Activated CD8-positive, alpha-beta T cell treated with anti-CD3 and anti-CD28 coated beads for 36 hours (primary cell): ENCODE measurements around the gene PALM2AKAP2. TPM values are rescaled to one million over a fixed set of nuclear protein-coding genes. Genes with fewer than 3 reads are reported as not detected.

Experiments used
- ATAC-seq: fragments of 200-7000 bp; cut with Tn5 transposase; one replicate; pipeline ENCODE4 v1.10.0; 2021; ENCODE audit warnings: mild to moderate bottlenecking, moderate library complexity
- CTCF ChIA-PET: fragments of 350-600 bp; sonication (Branson Sonifier 250); formaldehyde crosslinking; loops from one replicate; lab custom pipeline; 2021; ENCODE audit warnings: antibody characterized with exemption; lab: Charles Lee
- POLR2A ChIA-PET: fragments of 350-600 bp; sonication (Branson Sonifier 250); formaldehyde crosslinking; loops from one replicate; lab custom pipeline; 2021; ENCODE audit warnings: antibody characterized with exemption; lab: Charles Lee
- DNase-seq: peaks from one replicate; pipeline ENCODE4 v3.0.0-alpha.2; 2020
- H3K27ac Mint-ChIP-seq: one replicate; pipeline ENCODE4 v1.8.0; 2021; ENCODE audit warnings: mild to moderate bottlenecking, mixed read lengths
- H3K27me3 Mint-ChIP-seq: one replicate; pipeline ENCODE4 v1.8.0; 2021; ENCODE audit warnings: mixed read lengths
- H3K36me3 Mint-ChIP-seq: one replicate; pipeline ENCODE4 v1.8.0; 2021; ENCODE audit warnings: low read depth, mixed read lengths
- H3K4me1 Mint-ChIP-seq: one replicate; pipeline ENCODE4 v1.8.0; 2021; ENCODE audit warnings: low read depth, mixed read lengths
- H3K4me3 Mint-ChIP-seq: one replicate; pipeline ENCODE4 v1.8.0; 2021; ENCODE audit warnings: mild to moderate bottlenecking, moderate library complexity, mixed read lengths
- H3K9me3 Mint-ChIP-seq: one replicate; pipeline ENCODE4 v1.8.0; 2021; ENCODE audit warnings: mixed read lengths
- CTCF ChIP-seq: fragments of 200-600 bp; IDR thresholded peaks from one replicate; pipeline ENCODE4 v1.8.0; 2022; ENCODE audit warnings: antibody characterized with exemption, mild to moderate bottlenecking
- intact Hi-C: fragments of 100-400 bp; cut with micrococcal nuclease; formaldehyde crosslinking; loops from one replicate; pipeline ENCODE4 v1.10.0; 2022
- total RNA-seq, 2 experiments: library from RNA; stranded (reverse); gene quantifications; one replicate each; pipeline ENCODE4 v1.2.3, GENCODE V29; 2021

The PALM2AKAP2 gene
- total RNA-seq, 2 experiments from 2014 or later, result not detected

GRCh38 chr9:109789556-109789955 is 9.6 kb downstream of the PALM2AKAP2 start:
- ChIA-PET POLR2A (no interaction called here), CTCF (no interaction called here)
- Mint-ChIP-seq H3K27ac (no peak overlapping the region), H3K27me3 (no peaks in the 10 kb centered on the region), H3K4me3 (no peak overlapping the region), H3K36me3 (no peaks in the 10 kb centered on the region), H3K9me3 (no peaks in the 10 kb centered on the region), H3K4me1 (no peaks in the 10 kb centered on the region)
- no peak for TF ChIP-seq CTCF
- ATAC-seq (no peak), DNase-seq (no peak)
- intact Hi-C loops, result no loop called here

- CTCF ChIA-PET, result no interaction called here
- ATAC-seq, result no peak
- POLR2A ChIA-PET, result no interaction called here
- H3K9me3 Mint-ChIP-seq, result no peaks in the 10 kb centered on the region
- no peak for DNase-seq
- H3K4me1 Mint-ChIP-seq, result no peaks in the 10 kb centered on the region
- intact Hi-C loops, result no loop called here
- H3K27ac Mint-ChIP-seq, result no peak overlapping the region
- H3K27me3 Mint-ChIP-seq, result no peaks in the 10 kb centered on the region
- H3K36me3 Mint-ChIP-seq, result no peaks in the 10 kb centered on the region
- TF ChIP-seq CTCF, result no peak
- no peak overlapping the region for H3K4me3 Mint-ChIP-seq
Measured at GRCh38 chr9:109789971-109790370, 10.0 kb downstream of the PALM2AKAP2 start.

- Mint-ChIP-seq H3K36me3 (no peaks in the 10 kb centered on the region), H3K27me3 (no peaks in the 10 kb centered on the region), H3K9me3 (no peaks in the 10 kb centered on the region), H3K4me1 (no peaks in the 10 kb centered on the region), H3K4me3 (no peak overlapping the region), H3K27ac (no peak overlapping the region)
- ATAC-seq (no peak), DNase-seq (no peak)
- no peak for TF ChIP-seq CTCF
- ChIA-PET POLR2A (no interaction called here), CTCF (no interaction called here)
- intact Hi-C loops, result no loop called here
Measured at GRCh38 chr9:109791003-109791677, 11.1 kb downstream of the PALM2AKAP2 start.

GRCh38 chr9:109791747-109792146 is 11.7 kb downstream of the PALM2AKAP2 start:
- H3K9me3 Mint-ChIP-seq, result no peaks in the 10 kb centered on the region
- DNase-seq, result no peak
- ChIA-PET CTCF (no interaction called here), POLR2A (no interaction called here)
- no peak overlapping the region for H3K4me3 Mint-ChIP-seq
- no peaks in the 10 kb centered on the region for H3K27me3 Mint-ChIP-seq
- no peaks in the 10 kb centered on the region for H3K4me1 Mint-ChIP-seq
- no peaks in the 10 kb centered on the region for H3K36me3 Mint-ChIP-seq
- TF ChIP-seq CTCF, result no peak
- intact Hi-C loops, result no loop called here
- ATAC-seq, result no peak
- H3K27ac Mint-ChIP-seq, result no peak overlapping the region

- H3K27me3 Mint-ChIP-seq, result no peaks in the 10 kb centered on the region
- CTCF ChIA-PET, result no interaction called here
- no peaks in the 10 kb centered on the region for H3K36me3 Mint-ChIP-seq
- TF ChIP-seq CTCF, result no peak
- no peaks in the 10 kb centered on the region for H3K9me3 Mint-ChIP-seq
- H3K4me1 Mint-ChIP-seq, result no peaks in the 10 kb centered on the region
- intact Hi-C loops, result no loop called here
- DNase-seq (no peak), ATAC-seq (no peak)
- H3K27ac Mint-ChIP-seq, result no peak overlapping the region
- POLR2A ChIA-PET, result no interaction called here
- no peak overlapping the region for H3K4me3 Mint-ChIP-seq
Measured at GRCh38 chr9:109792951-109793546, 13.1 kb downstream of the PALM2AKAP2 start.
